PFSK-1 (cell line): ENCODE data around the gene TRIM33.

Source experiments
- FOXP2 ChIP-seq: optimal IDR thresholded peaks from 2 replicates; pipeline ENCODE3; 2011; ENCODE audit warnings: borderline replicate concordance, control low read depth, inconsistent platforms; ENCODE audit not compliant: insufficient read depth; ENCODE audit errors: extremely low read length, extremely low read depth
- POLR2AphosphoS5 ChIP-seq: IDR thresholded peaks from 2 replicates; pipeline ENCODE4 v1.6.1; 2012; ENCODE audit warnings: low read depth, mild to moderate bottlenecking, control low read depth, low read length, moderate library complexity
- REST ChIP-seq, 2 experiments: IDR thresholded peaks; 2 replicates each; pipeline versions ENCODE4 v1.6.1 to v1.8.0; 2011 to 2012; ENCODE audit warnings: low read depth in 2 of 2, low read length in 2 of 2, control low read depth in 1 of 2, inconsistent platforms in 1 of 2, mild to moderate bottlenecking in 1 of 2, moderate library complexity in 1 of 2; ENCODE audit not compliant: insufficient read depth in 1 of 2
- SIN3A ChIP-seq: IDR thresholded peaks from 2 replicates; pipeline ENCODE4 v1.6.1; 2012; ENCODE audit warnings: mild to moderate bottlenecking, low read length, moderate library complexity, borderline replicate concordance; ENCODE audit not compliant: insufficient read depth
- TAF1 ChIP-seq: IDR thresholded peaks from 2 replicates; pipeline ENCODE4 v1.6.1; 2012; ENCODE audit warnings: low read length, control low read depth, borderline replicate concordance; ENCODE audit not compliant: insufficient read depth

Gene TRIM33

GRCh38 chr1:114353262-114353661, 157.7 kb downstream of the TRIM33 start:
- TF ChIP-seq TAF1 (no peak), FOXP2 (peak; percentile 44), REST (IDR thresholded peaks at IDR 0.05; ENCODE audit: insufficient read depth in 1 of 2, low read depth in 2 of 2, low read length in 2 of 2) (no peak), SIN3A (no peak)

- TF ChIP-seq FOXP2, result no peak
- TF ChIP-seq SIN3A, result no peak
- TF ChIP-seq TAF1, result no peak
- no peak for TF ChIP-seq REST (IDR thresholded peaks at IDR 0.05; ENCODE audit: insufficient read depth in 1 of 2, low read depth in 2 of 2, low read length in 2 of 2)
Observed at GRCh38 chr1:114352797-114353196, 158.2 kb downstream of the TRIM33 start.

- TF ChIP-seq POLR2AphosphoS5 (no peak), REST (IDR thresholded peaks at IDR 0.05; ENCODE audit: insufficient read depth in 1 of 2, low read depth in 2 of 2, low read length in 2 of 2) (no peak), TAF1 (no peak), SIN3A (no peak), FOXP2 (no peak)
Observed at GRCh38 chr1:114350731-114351445, 160.1 kb downstream of the TRIM33 start.

GRCh38 chr1:114349891-114350605, 161.0 kb downstream of the TRIM33 start:
- TF ChIP-seq REST (IDR thresholded peaks at IDR 0.05; ENCODE audit: insufficient read depth in 1 of 2, low read depth in 2 of 2, low read length in 2 of 2) (no peak), SIN3A (no peak), POLR2AphosphoS5 (no peak), FOXP2 (no peak), TAF1 (no peak)
